GM12891 (cell line): ENCODE data around the gene LPCAT3.
"Not testable (repeated sequence)": the region's sequence is repeated elsewhere in the genome, so short reads cannot be mapped to it uniquely, and the experiment has no call there.

Experiments
- DNase-seq: peaks from one replicate; pipeline ENCODE4 v3.0.0; 2011; ENCODE audit warnings: low spot score; ENCODE audit not compliant: insufficient read length
- FAIRE-seq: peaks from 2 replicates; lab custom pipeline; 2011; peaks lifted over from hg19 to GRCh38; lab: Jason Lieb, UNC
- PAX5 ChIP-seq: IDR thresholded peaks from 2 replicates; pipeline ENCODE4 v1.6.1; 2011; ENCODE audit warnings: low read length, moderate library complexity, mild to moderate bottlenecking; ENCODE audit not compliant: insufficient read depth, severe bottlenecking
- POLR2A ChIP-seq: IDR thresholded peaks from 2 replicates; pipeline ENCODE4 v1.6.1; 2011; ENCODE audit warnings: low read depth, low read length, control low read depth
- POLR2AphosphoS5 ChIP-seq: IDR thresholded peaks from 2 replicates; pipeline ENCODE4 v1.6.1; 2011; ENCODE audit warnings: low read depth, low read length, control low read depth
- POU2F2 ChIP-seq: IDR thresholded peaks from 2 replicates; pipeline ENCODE4 v1.6.1; 2011; ENCODE audit warnings: low read depth, mild to moderate bottlenecking, control low read depth, low read length, moderate library complexity
- SPI1 ChIP-seq: IDR thresholded peaks from 2 replicates; pipeline ENCODE4 v1.6.1; 2011; ENCODE audit warnings: low read depth, low read length, control low read depth
- TAF1 ChIP-seq: IDR thresholded peaks from 2 replicates; pipeline ENCODE4 v1.6.1; 2011; ENCODE audit warnings: low read depth, low read length, control low read depth

Gene LPCAT3

GRCh38 chr12:7039403-7039802 lies 21.1 kb upstream of the LPCAT3 start:
- no peak for FAIRE-seq
- no peak for DNase-seq
- no peak for TF ChIP-seq SPI1
- TF ChIP-seq TAF1, result no peak

- no peak for TF ChIP-seq PAX5
- no peak for TF ChIP-seq TAF1
- no peak for TF ChIP-seq POLR2AphosphoS5
- TF ChIP-seq POLR2A, result no peak
- TF ChIP-seq POU2F2, result no peak
- no peak for TF ChIP-seq SPI1
- DNase-seq, result no peak
- no peak for FAIRE-seq
Observed at GRCh38 chr12:7038591-7038990, 20.3 kb upstream of the LPCAT3 start.

- not testable (repeated sequence) for FAIRE-seq, DNase-seq
Observed at GRCh38 chr12:7037411-7037810, 19.1 kb upstream of the LPCAT3 start.

- no peak for FAIRE-seq
- TF ChIP-seq TAF1 (no peak), POLR2A (no peak)
- no peak for DNase-seq
Observed at GRCh38 chr12:7035463-7035862, 17.2 kb upstream of the LPCAT3 start.

GRCh38 chr12:7034464-7034863 lies 16.2 kb upstream of the LPCAT3 start:
- no peak for FAIRE-seq
- DNase-seq, result no peak
- no peak for TF ChIP-seq TAF1
- TF ChIP-seq SPI1, result no peak
- TF ChIP-seq POU2F2, result no peak
- TF ChIP-seq POLR2AphosphoS5, result no peak
- no peak for TF ChIP-seq POLR2A
- TF ChIP-seq PAX5, result no peak

- no peak for FAIRE-seq
- DNase-seq, result no peak
Observed at GRCh38 chr12:7032990-7033389, 14.7 kb upstream of the LPCAT3 start.

GRCh38 chr12:7031306-7031705 lies 13.0 kb upstream of the LPCAT3 start:
- no peak for DNase-seq
- TF ChIP-seq TAF1 (no peak), POLR2AphosphoS5 (no peak), SPI1 (no peak), PAX5 (no peak)
- no peak for FAIRE-seq

More at GRCh38 chr12:7032990-7033389, 14.7 kb upstream of the LPCAT3 start:
- no peak for TF ChIP-seq TAF1
- TF ChIP-seq POLR2A, result no peak
- TF ChIP-seq POU2F2, result no peak
- no peak for TF ChIP-seq POLR2AphosphoS5
- TF ChIP-seq SPI1, result no peak
- TF ChIP-seq PAX5, result no peak

GRCh38 chr12:7026854-7027253 lies 8.6 kb upstream of the LPCAT3 start:
- FAIRE-seq, result no peak
- TF ChIP-seq POLR2AphosphoS5 (no peak), POU2F2 (no peak), POLR2A (no peak), PAX5 (no peak), TAF1 (no peak), SPI1 (no peak)
- DNase-seq, result no peak

- no peak for TF ChIP-seq POLR2AphosphoS5
- no peak for TF ChIP-seq POU2F2
- no peak for TF ChIP-seq POLR2A
- TF ChIP-seq PAX5, result no peak
- no peak for TF ChIP-seq SPI1
- TF ChIP-seq TAF1, result no peak
- FAIRE-seq, result no peak
- no peak for DNase-seq
Observed at GRCh38 chr12:7023114-7023513, 4.8 kb upstream of the LPCAT3 start.

- FAIRE-seq (no peak), DNase-seq (no peak)
- no peak for TF ChIP-seq TAF1
- TF ChIP-seq POLR2A, result no peak
- no peak for TF ChIP-seq PAX5
- TF ChIP-seq POU2F2, result no peak
- no peak for TF ChIP-seq SPI1
- TF ChIP-seq POLR2AphosphoS5, result no peak
Observed at GRCh38 chr12:7021956-7022355, 3.7 kb upstream of the LPCAT3 start.

- FAIRE-seq, result no peak
Observed at GRCh38 chr12:7019043-7019569, 830 bp upstream of the LPCAT3 start.

More at GRCh38 chr12:7019043-7019569, 830 bp upstream of the LPCAT3 start:
- TF ChIP-seq SPI1, result no peak
- no peak for TF ChIP-seq TAF1
- TF ChIP-seq POU2F2, result no peak
- no peak for TF ChIP-seq POLR2AphosphoS5
- no peak for TF ChIP-seq PAX5
- no peak for TF ChIP-seq POLR2A
- DNase-seq, result no peak
